GM23338 (cell line): ENCODE measurements around the gene SMAD9. TPM values are rescaled to one million over a fixed set of nuclear protein-coding genes. Genes with fewer than 3 reads are reported as not detected.

Experiments used
- ATAC-seq: fragments of 200-7000 bp; cut with Tn5 transposase; 3 replicates; pipeline ENCODE4 v1.9.1; 2020
- DNase-seq: peaks from one replicate; pipeline ENCODE4 v3.0.0-alpha.2; 2015; ENCODE audit warnings: low spot score
- H2AFZ ChIP-seq: fragments of 200-600 bp; sonication (generic); 2 replicates; pipeline ENCODE4 v1.8.0; 2016; ENCODE audit warnings: antibody characterized with exemption, mild to moderate bottlenecking, moderate library complexity
- H3F3A ChIP-seq: fragments of 200-600 bp; sonication (generic); replicated peaks from 2 replicates; pipeline ENCODE4 v1.8.0; 2017; ENCODE audit warnings: antibody characterized with exemption, mixed run types, low read depth
- H3K27ac ChIP-seq: fragments of 200-600 bp; sonication (generic); 2 replicates; pipeline ENCODE4 v1.6.1; 2016; ENCODE audit warnings: low read depth
- H3K27me3 ChIP-seq: fragments of 200-600 bp; sonication (generic); 2 replicates; pipeline ENCODE4 v1.8.0; 2016; ENCODE audit warnings: mild to moderate bottlenecking, mixed run types, moderate library complexity; ENCODE audit not compliant: insufficient read depth
- H3K36me3 ChIP-seq: fragments of 200-600 bp; sonication (generic); 2 replicates; pipeline ENCODE4 v1.8.0; 2016; ENCODE audit warnings: mild to moderate bottlenecking; ENCODE audit not compliant: insufficient read depth
- H3K4me1 ChIP-seq: fragments of 200-600 bp; sonication (generic); 2 replicates; pipeline ENCODE4 v1.8.0; 2016; ENCODE audit warnings: mild to moderate bottlenecking, moderate library complexity; ENCODE audit not compliant: insufficient read depth
- H3K4me2 ChIP-seq: fragments of 200-600 bp; sonication (generic); 2 replicates; pipeline ENCODE4 v1.7.1; 2017; ENCODE audit warnings: mixed run types
- H3K4me3 ChIP-seq: fragments of 200-600 bp; sonication (generic); 2 replicates; pipeline ENCODE4 v1.6.1; 2016; ENCODE audit warnings: mixed run types
- H3K79me2 ChIP-seq: fragments of 200-600 bp; sonication (generic); replicated peaks from 2 replicates; pipeline ENCODE4 v1.8.0; 2017; ENCODE audit warnings: mild to moderate bottlenecking; ENCODE audit not compliant: insufficient read depth
- H3K9me2 ChIP-seq: fragments of 200-600 bp; sonication (generic); 2 replicates; pipeline ENCODE4 v1.8.0; 2017; ENCODE audit not compliant: insufficient read depth
- H4K20me1 ChIP-seq: fragments of 200-600 bp; sonication (generic); replicated peaks from 2 replicates; pipeline ENCODE4 v1.8.0; 2017; ENCODE audit warnings: mild to moderate bottlenecking; ENCODE audit not compliant: insufficient read depth
- H3K27ac Mint-ChIP-seq: 2 replicates; pipeline ENCODE4 v1.8.0; 2020; ENCODE audit warnings: inconsistent platforms, mild to moderate bottlenecking, moderate library complexity, mixed read lengths
- H3K27me3 Mint-ChIP-seq: 3 replicates; pipeline ENCODE4 v1.8.0; 2022; ENCODE audit warnings: low read depth, mild to moderate bottlenecking, moderate library complexity, mixed read lengths, inconsistent platforms; ENCODE audit not compliant: insufficient read depth, poor library complexity
- H3K36me3 Mint-ChIP-seq: 3 replicates; pipeline ENCODE4 v1.8.0; 2021; ENCODE audit warnings: low read depth, mild to moderate bottlenecking, inconsistent platforms, moderate library complexity, mixed read lengths
- H3K4me1 Mint-ChIP-seq: 3 replicates; pipeline ENCODE4 v1.8.0; 2020; ENCODE audit warnings: mild to moderate bottlenecking, inconsistent platforms, mixed read lengths
- H3K4me3 Mint-ChIP-seq: 3 replicates; pipeline ENCODE4 v1.8.0; 2021; ENCODE audit warnings: moderate library complexity, mild to moderate bottlenecking, inconsistent platforms, mixed read lengths
- H3K9me3 Mint-ChIP-seq: 3 replicates; pipeline ENCODE4 v1.8.0; 2020; ENCODE audit warnings: moderate library complexity, mild to moderate bottlenecking, inconsistent platforms, mixed read lengths
- CREB1 ChIP-seq: fragments of 250-450 bp; sonication (Bioruptor Pico); IDR thresholded peaks from 2 replicates; pipeline ENCODE4 v1.5.0; 2020; ENCODE audit warnings: low read depth, mild to moderate bottlenecking, moderate library complexity
- CTCF ChIP-seq, 2 experiments: fragments of 200-600 bp in 1 of 2; sonication (generic) in 1 of 2; conservative IDR thresholded peaks; 2 replicates each; pipeline versions ENCODE4 v1.5.1 to v1.6.1; 2016 to 2017; ENCODE audit warnings: antibody characterized with exemption in 2 of 2, low read depth in 2 of 2, mild to moderate bottlenecking in 2 of 2, moderate library complexity in 1 of 2
- ETS1 ChIP-seq: IDR thresholded peaks from 2 replicates; pipeline ENCODE4 v1.6.1; 2016; ENCODE audit warnings: antibody characterized with exemption
- EZH2 ChIP-seq: fragments of 200-600 bp; sonication (generic); IDR thresholded peaks from one replicate; pipeline ENCODE4 v1.8.0; 2017; ENCODE audit warnings: antibody characterized with exemption, mild to moderate bottlenecking, low read depth; ENCODE audit not compliant: unreplicated experiment
- EZH2phosphoT487 ChIP-seq: fragments of 200-600 bp; sonication (generic); IDR thresholded peaks from one replicate; pipeline ENCODE4 v1.8.1; 2018; ENCODE audit warnings: antibody characterized with exemption; ENCODE audit not compliant: unreplicated experiment
- JUNB ChIP-seq: IDR thresholded peaks from one replicate; pipeline ENCODE4 v1.6.1; 2016; ENCODE audit warnings: antibody characterized with exemption; ENCODE audit not compliant: unreplicated experiment
- NANOG ChIP-seq: IDR thresholded peaks from 2 replicates; pipeline ENCODE4 v1.6.1; 2016; ENCODE audit warnings: antibody characterized with exemption, borderline replicate concordance
- POLR2AphosphoS5 ChIP-seq: IDR thresholded peaks from 2 replicates; pipeline ENCODE4 v1.6.1; 2016; ENCODE audit warnings: antibody characterized with exemption, low read depth
- REST ChIP-seq: IDR thresholded peaks from one replicate; pipeline ENCODE4 v1.6.1; 2018; ENCODE audit warnings: antibody characterized with exemption; ENCODE audit not compliant: unreplicated experiment
- STAT1 ChIP-seq: IDR thresholded peaks from one replicate; pipeline ENCODE4 v1.6.1; 2016; ENCODE audit warnings: antibody characterized with exemption; ENCODE audit not compliant: unreplicated experiment
- ZNF114 ChIP-seq: fragments of 250-450 bp; sonication (Bioruptor Pico); IDR thresholded peaks from 2 replicates; pipeline ENCODE4 v1.5.0; 2020; ENCODE audit warnings: mild to moderate bottlenecking, moderate library complexity
- ZNF331 ChIP-seq: fragments of 250-450 bp; sonication (Bioruptor Pico); IDR thresholded peaks from 2 replicates; pipeline ENCODE4 v1.5.0; 2020; ENCODE audit warnings: low read depth, mild to moderate bottlenecking, moderate library complexity
- ZNF462 ChIP-seq: fragments of 250-450 bp; sonication (Bioruptor Pico); IDR thresholded peaks from 2 replicates; pipeline ENCODE4 v1.5.0; 2020; ENCODE audit warnings: mild to moderate bottlenecking, moderate library complexity
- polyA plus RNA-seq: library from polyadenylated mRNA; unstranded; fragments of >200 nt; fragmentation: Nextera tagmentation; extraction: Ambion mirVana; gene quantifications from 2 replicates; pipeline ENCODE4 v1.2.1, GENCODE V29; 2016
- total RNA-seq: library from RNA; depleted of rRNA; stranded (reverse); fragments of >200 nt; shearing (Covaris generic); gene quantifications from 2 replicates; pipeline ENCODE4 v1.2.3, GENCODE V29; 2014

Gene SMAD9
- total and polyA plus RNA-seq, 2 experiments from 2014 or later, result 0.95 to 1.3 TPM

- Mint-ChIP-seq H3K36me3 (peaks cover 26% of the 10 kb centered on the region), H3K9me3 (no peaks in the 10 kb centered on the region), H3K4me3 (no peak overlapping the region), H3K27ac (no peak overlapping the region), H3K27me3 (peaks cover 3% of the 10 kb centered on the region), H3K4me1 (no peaks in the 10 kb centered on the region)
- Histone ChIP-seq H3K4me2 (no peak overlapping the region), H2AFZ (no peak overlapping the region), H3K4me1 (no peaks in the 10 kb centered on the region), H3K79me2 (no peaks in the 10 kb centered on the region), H3K4me3 (no peak overlapping the region), H3K9me2 (no peaks in the 10 kb centered on the region), H3K27ac (no peak overlapping the region), H4K20me1 (no peaks in the 10 kb centered on the region), H3F3A (no peaks in the 10 kb centered on the region), H3K36me3 (peaks cover 5% of the 10 kb centered on the region; the same call in 1 of the 2 replicates), H3K27me3 (no peaks in the 10 kb centered on the region)
- ATAC-seq (no peak), DNase-seq (no peak)
- TF ChIP-seq EZH2phosphoT487 (no peak), NANOG (no peak), REST (no peak), CTCF (conservative IDR thresholded peaks at IDR 0.05; ENCODE audit: low read depth in 2 of 2) (no peak), ETS1 (no peak), JUNB (no peak), ZNF331 (no peak), ZNF114 (CRISPR knock-in tag) (no peak), ZNF462 (CRISPR knock-in tag) (no peak), EZH2 (no peak), CREB1 (CRISPR knock-in tag) (no peak), POLR2AphosphoS5 (no peak), STAT1 (no peak)
Observed at GRCh38 chr13:36965767-36966166, 45.7 kb upstream of the SMAD9 start.
